ENCODE measurements around the gene TNRC6A.
"Not testable (repeated sequence)": the region's sequence is repeated elsewhere in the genome, so short reads cannot be mapped to it uniquely, and the experiment has no call there.

TNRC6A gene

GRCh38 chr16:24728891-24729242 lies 584 bp upstream of the TNRC6A start:
- no peak for FAIRE-seq

GRCh38 chr16:24729951-24730815 lies 732 bp downstream of the TNRC6A start:
- FAIRE-seq: no peak

- FAIRE-seq: no peak
Measured at GRCh38 chr16:24730914-24731313, 1.5 kb downstream of the TNRC6A start.

- FAIRE-seq: no peak
Measured at GRCh38 chr16:24731722-24732419, 2.4 kb downstream of the TNRC6A start.

- FAIRE-seq: no peak
Measured at GRCh38 chr16:24734382-24734781, 4.9 kb downstream of the TNRC6A start.

- peak; percentile 14 for FAIRE-seq
Measured at GRCh38 chr16:24736758-24737157, 7.3 kb downstream of the TNRC6A start.

- FAIRE-seq: peak; percentile 82
Measured at GRCh38 chr16:24737391-24737871, 8.0 kb downstream of the TNRC6A start.

- no peak for FAIRE-seq
Measured at GRCh38 chr16:24737916-24738594, 8.6 kb downstream of the TNRC6A start.

GRCh38 chr16:24738895-24739294 lies 9.4 kb downstream of the TNRC6A start:
- FAIRE-seq: no peak

- no peak for FAIRE-seq
Measured at GRCh38 chr16:24741862-24742261, 12.4 kb downstream of the TNRC6A start.

- not testable (repeated sequence) for FAIRE-seq
Measured at GRCh38 chr16:24742610-24743009, 13.2 kb downstream of the TNRC6A start.

- FAIRE-seq: no peak
Measured at GRCh38 chr16:24745391-24745790, 15.9 kb downstream of the TNRC6A start.

- no peak for FAIRE-seq
Measured at GRCh38 chr16:24745791-24746190, 16.3 kb downstream of the TNRC6A start.

- FAIRE-seq: no peak
Measured at GRCh38 chr16:24747441-24747840, 18.0 kb downstream of the TNRC6A start.

GRCh38 chr16:24748242-24748641 lies 18.8 kb downstream of the TNRC6A start:
- FAIRE-seq: no peak

GRCh38 chr16:24749310-24749709 lies 19.9 kb downstream of the TNRC6A start:
- FAIRE-seq: no peak

- not testable (repeated sequence) for FAIRE-seq
Measured at GRCh38 chr16:24749872-24750271, 20.4 kb downstream of the TNRC6A start.

- no peak for FAIRE-seq
Measured at GRCh38 chr16:24753000-24753399, 23.5 kb downstream of the TNRC6A start.

GRCh38 chr16:24753437-24753836 lies 24.0 kb downstream of the TNRC6A start:
- FAIRE-seq: no peak

- FAIRE-seq: no peak
Measured at GRCh38 chr16:24754543-24754942, 25.1 kb downstream of the TNRC6A start.

GRCh38 chr16:24755201-24755874 lies 25.9 kb downstream of the TNRC6A start:
- FAIRE-seq: no peak

- FAIRE-seq: no peak
Measured at GRCh38 chr16:24758373-24758772, 28.9 kb downstream of the TNRC6A start.

- no peak for FAIRE-seq
Measured at GRCh38 chr16:24759006-24759405, 29.6 kb downstream of the TNRC6A start.

Measured in A204.1 (cell line).